B cell (primary cell): Measurements from ENCODE around the gene SLC8A3. TPM values are rescaled to one million over a fixed set of nuclear protein-coding genes. Genes with fewer than 3 reads are reported as not detected.

Experiments used
- ATAC-seq: fragments of 200-7000 bp; cut with Tn5 transposase; one replicate; pipeline ENCODE4 v1.10.0; 2021; ENCODE audit warnings: low read depth, mild to moderate bottlenecking, moderate number of reproducible peaks, moderate library complexity
- CTCF ChIA-PET: fragments of 350-600 bp; sonication (Branson Sonifier 250); formaldehyde crosslinking; loops from one replicate; lab custom pipeline; 2021; ENCODE audit warnings: antibody characterized with exemption, inconsistent platforms; lab: Charles Lee
- POLR2A ChIA-PET: fragments of 350-600 bp; sonication (Branson Sonifier 250); formaldehyde crosslinking; loops from one replicate; lab custom pipeline; 2021; ENCODE audit warnings: antibody characterized with exemption; lab: Charles Lee
- DNase-seq: peaks from one replicate; pipeline ENCODE4 v3.0.0; 2013
- H2AFZ ChIP-seq: 2 replicates; pipeline ENCODE4 v1.6.1; 2012; ENCODE audit warnings: mild to moderate bottlenecking, low read depth, low read length; ENCODE audit not compliant: insufficient read depth, poor library complexity, severe bottlenecking
- H3K27ac ChIP-seq, 2 donors: 1 replicate in 1 of 2; 2 replicates in 1 of 2; pipeline ENCODE4 v1.5.1; 2012 to 2013; ENCODE audit warnings: low read length in 2 of 2, mild to moderate bottlenecking in 2 of 2, moderate library complexity in 1 of 2
- H3K27me3 ChIP-seq, 4 experiments: fragments of 200-600 bp in 1 of 4; sonication (generic) in 1 of 4; replicated peaks in 1 of 4; 1 replicate in 2 of 4; 2 replicates in 2 of 4; pipeline versions ENCODE4 v1.6.1 to v1.7.0; 2013 to 2016; ENCODE audit warnings: low read length in 3 of 4, mild to moderate bottlenecking in 2 of 4, mixed read lengths in 1 of 4, moderate library complexity in 1 of 4; ENCODE audit not compliant: insufficient read depth in 4 of 4, control insufficient read depth in 3 of 4; ENCODE audit errors: control extremely low read depth in 1 of 4
- H3K36me3 ChIP-seq, 2 experiments: replicated peaks in 1 of 2; 1 replicate in 1 of 2; 2 replicates in 1 of 2; pipeline versions ENCODE4 v1.6.1 to v1.7.1; 2013; ENCODE audit warnings: low read length in 1 of 2; ENCODE audit not compliant: insufficient read depth in 2 of 2, control insufficient read depth in 1 of 2; ENCODE audit errors: control extremely low read depth in 1 of 2, extremely low read depth in 1 of 2
- H3K4me1 ChIP-seq, 2 donors: fragments of 200-600 bp in 1 of 2; sonication (generic) in 1 of 2; 1 replicate in 1 of 2; 2 replicates in 1 of 2; pipeline versions ENCODE4 v1.5.1 to v1.6.1; 2013 to 2017; ENCODE audit warnings: low read length in 2 of 2; ENCODE audit not compliant: control insufficient read depth in 2 of 2, insufficient read depth in 2 of 2
- H3K4me2 ChIP-seq: replicated peaks from 2 replicates; pipeline ENCODE3; 2012; ENCODE audit warnings: mild to moderate bottlenecking, low read depth, low read length; ENCODE audit not compliant: poor library complexity, severe bottlenecking
- H3K4me3 ChIP-seq, 5 experiments: fragments of 200-600 bp in 1 of 5; sonication (generic) in 1 of 5; 1 replicate in 3 of 5; 2 replicates in 2 of 5; pipeline versions ENCODE4 v1.5.1 to v1.7.0; 2011 to 2016; ENCODE audit warnings: low read length in 4 of 5, mild to moderate bottlenecking in 4 of 5, low read depth in 2 of 5, control low read depth in 1 of 5, moderate library complexity in 1 of 5; ENCODE audit not compliant: insufficient read depth in 1 of 5; ENCODE audit errors: control extremely low read depth in 1 of 5, extremely low read depth in 1 of 5
- H3K79me2 ChIP-seq: fragments of 200-600 bp; sonication (generic); one replicate; pipeline ENCODE4 v1.6.0; 2016; ENCODE audit warnings: low read length; ENCODE audit not compliant: control insufficient read depth, insufficient read depth
- H3K9ac ChIP-seq: fragments of 200-600 bp; sonication (generic); 2 replicates; pipeline ENCODE4 v1.6.1; 2017; ENCODE audit warnings: mild to moderate bottlenecking, low read length, moderate library complexity
- H3K9me3 ChIP-seq, 3 donors: one replicate each; pipeline versions ENCODE4 v1.6.1 to v1.7.1; 2013; ENCODE audit warnings: low read length in 2 of 3; ENCODE audit not compliant: control insufficient read depth in 2 of 3, insufficient read depth in 1 of 3; ENCODE audit errors: control extremely low read depth in 1 of 3
- H4K20me1 ChIP-seq: 2 replicates; pipeline ENCODE4 v1.6.0; 2012; ENCODE audit warnings: mild to moderate bottlenecking, low read length; ENCODE audit not compliant: insufficient read depth, control insufficient read depth, poor library complexity, severe bottlenecking
- H3K27ac Mint-ChIP-seq: one replicate; pipeline ENCODE4 v1.8.0; 2021; ENCODE audit warnings: mixed read lengths
- H3K27me3 Mint-ChIP-seq: one replicate; pipeline ENCODE4 v1.8.0; 2021; ENCODE audit warnings: mixed read lengths
- H3K4me1 Mint-ChIP-seq: one replicate; pipeline ENCODE4 v1.8.0; 2021; ENCODE audit warnings: mixed read lengths
- H3K4me3 Mint-ChIP-seq: one replicate; pipeline ENCODE4 v1.8.0; 2021; ENCODE audit warnings: mixed read lengths
- H3K9me3 Mint-ChIP-seq: one replicate; pipeline ENCODE4 v1.8.0; 2022; ENCODE audit warnings: mixed read lengths; ENCODE audit not compliant: insufficient read depth
- EZH2 ChIP-seq: IDR thresholded peaks from 2 replicates; pipeline ENCODE4 v1.6.1; 2012; ENCODE audit warnings: borderline replicate concordance, low read depth, mild to moderate bottlenecking, moderate library complexity, low read length; ENCODE audit not compliant: insufficient read depth, poor library complexity, severe bottlenecking
- WGBS: methylation state at CpG from one replicate; pipeline ENCODE4 v1.1.5; 2013; ENCODE audit warnings: missing lambda C conversion rate; ENCODE audit not compliant: insufficient coverage; 5-methylcytosine and 5-hydroxymethylcytosine counted together
- intact Hi-C: fragments of 100-400 bp; cut with micrococcal nuclease; formaldehyde crosslinking; loops from one replicate; pipeline ENCODE4 v1.10.0; 2022
- polyA plus RNA-seq: library from polyadenylated mRNA; depleted of rRNA; stranded (reverse); fragments of >200 nt; gene quantifications from 2 replicates; pipeline ENCODE4 v1.2.3, GENCODE V29; 2012
- total RNA-seq, 2 donors: library from RNA; stranded (reverse); fragments of 120-200 nt in 1 of 2; gene quantifications; 1 replicate in 1 of 2; 2 replicates in 1 of 2; pipeline versions ENCODE4 v1.2.3 to v1.2.4, GENCODE V29; 2013 to 2022
- TF ChIP-seq, protein P1 (sequence below): fragments of 200-600 bp; IDR thresholded peaks from one replicate; pipeline ENCODE4 v1.8.0; 2022; ENCODE audit warnings: antibody characterized with exemption, mild to moderate bottlenecking

SLC8A3 gene
- total and polyA plus RNA-seq, 2 donors (not counting 1 experiment from before 2014, with no cell fraction given): 0.07 to 0.09 TPM

DNA sequence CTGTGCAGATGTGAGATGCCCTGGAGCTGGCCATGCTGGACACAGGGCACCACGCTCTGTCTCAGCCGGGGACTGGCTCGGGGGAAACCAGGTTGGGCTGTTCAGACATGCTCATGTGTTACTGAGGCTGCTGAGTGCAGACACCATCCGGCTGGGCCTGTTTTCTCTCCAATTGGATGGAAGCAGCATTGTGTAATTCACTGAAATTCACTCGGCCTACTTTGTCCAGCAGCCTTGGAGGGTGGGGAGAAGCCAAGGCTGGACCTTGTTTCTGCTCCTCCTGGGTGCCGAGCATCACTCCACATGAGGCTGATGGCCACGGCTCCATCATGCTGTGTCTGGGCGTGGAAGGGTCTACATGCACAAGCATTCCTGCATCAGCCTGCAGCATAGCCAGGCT lies 178.8 kb downstream of the SLC8A3 start:
- Mint-ChIP-seq H3K4me1 (peaks cover 6% of the 10 kb centered on the region), H3K27ac (no peak overlapping the region), H3K27me3 (peaks cover 6% of the 10 kb centered on the region), H3K9me3 (no peaks in the 10 kb centered on the region), H3K4me3 (no peak overlapping the region)
- POLR2A ChIA-PET: no interaction called here
- Histone ChIP-seq H3K27me3 (no peaks in the 10 kb centered on the region), H3K4me2 (no peak overlapping the region), H2AFZ (no peak overlapping the region), H3K9ac (no peak overlapping the region), H4K20me1 (no peaks in the 10 kb centered on the region), H3K4me3 (no peak overlapping the region), H3K36me3 (no peaks in the 10 kb centered on the region), H3K27ac (no peak overlapping the region), H3K4me1 (peaks cover 0 to 6% of the 10 kb centered on the region in 2 donors), H3K79me2 (no peaks in the 10 kb centered on the region), H3K9me3 (no peaks in the 10 kb centered on the region)
- intact Hi-C loops: no loop called here
- ATAC-seq (no peak), DNase-seq (no peak)
- CTCF ChIA-PET: no interaction called here
- over 99% methylated on average over 8 of the region's 8 CpGs for WGBS
- TF ChIP-seq, protein P1, sequence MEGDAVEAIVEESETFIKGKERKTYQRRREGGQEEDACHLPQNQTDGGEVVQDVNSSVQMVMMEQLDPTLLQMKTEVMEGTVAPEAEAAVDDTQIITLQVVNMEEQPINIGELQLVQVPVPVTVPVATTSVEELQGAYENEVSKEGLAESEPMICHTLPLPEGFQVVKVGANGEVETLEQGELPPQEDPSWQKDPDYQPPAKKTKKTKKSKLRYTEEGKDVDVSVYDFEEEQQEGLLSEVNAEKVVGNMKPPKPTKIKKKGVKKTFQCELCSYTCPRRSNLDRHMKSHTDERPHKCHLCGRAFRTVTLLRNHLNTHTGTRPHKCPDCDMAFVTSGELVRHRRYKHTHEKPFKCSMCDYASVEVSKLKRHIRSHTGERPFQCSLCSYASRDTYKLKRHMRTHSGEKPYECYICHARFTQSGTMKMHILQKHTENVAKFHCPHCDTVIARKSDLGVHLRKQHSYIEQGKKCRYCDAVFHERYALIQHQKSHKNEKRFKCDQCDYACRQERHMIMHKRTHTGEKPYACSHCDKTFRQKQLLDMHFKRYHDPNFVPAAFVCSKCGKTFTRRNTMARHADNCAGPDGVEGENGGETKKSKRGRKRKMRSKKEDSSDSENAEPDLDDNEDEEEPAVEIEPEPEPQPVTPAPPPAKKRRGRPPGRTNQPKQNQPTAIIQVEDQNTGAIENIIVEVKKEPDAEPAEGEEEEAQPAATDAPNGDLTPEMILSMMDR: no peak
- no peak for TF ChIP-seq EZH2

DNA sequence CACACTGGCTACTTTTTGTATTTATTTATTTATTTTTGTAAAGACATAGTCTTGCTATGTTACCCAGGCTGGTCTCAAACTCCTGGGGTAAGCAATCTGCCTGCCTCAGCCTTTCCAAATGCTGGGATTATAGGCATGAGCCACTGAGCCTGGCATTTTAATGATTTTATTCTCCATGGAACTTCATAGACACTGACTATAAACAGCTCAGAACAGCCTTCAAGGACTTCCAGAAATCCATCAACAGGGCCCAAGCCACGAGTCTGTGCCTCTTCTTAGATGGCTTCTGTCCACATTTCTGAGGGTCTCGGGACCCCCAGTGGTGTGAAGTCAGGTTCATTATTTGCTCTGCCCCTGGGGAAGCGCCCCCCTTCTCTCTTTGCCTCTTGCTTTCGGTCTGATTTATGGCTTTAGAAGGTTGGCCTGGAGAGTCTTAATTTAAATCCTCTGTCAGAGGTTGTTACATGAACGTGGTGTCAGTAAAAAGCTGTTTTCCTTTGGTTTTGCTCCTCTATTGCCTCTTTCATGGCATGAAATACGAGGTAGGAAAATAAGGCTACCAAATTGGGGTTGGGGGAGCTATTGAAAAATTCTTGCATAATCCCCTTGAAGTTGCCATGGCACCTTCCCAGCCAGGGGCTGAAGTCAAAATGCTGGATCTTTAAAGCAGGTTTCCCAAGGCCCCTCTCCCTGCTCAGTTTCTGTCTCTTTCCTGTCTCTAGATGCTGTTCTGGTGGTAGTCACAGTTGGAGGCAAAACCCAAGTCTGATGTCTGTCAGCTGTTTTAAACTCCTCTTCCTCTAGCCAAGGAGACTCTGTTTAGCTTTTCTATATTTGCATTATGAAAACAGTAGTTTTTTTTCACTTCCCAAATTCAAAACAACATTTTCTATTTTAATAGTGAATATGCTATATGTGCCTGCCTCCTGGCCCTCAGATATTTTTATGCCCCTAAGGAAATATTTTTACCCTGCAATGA lies 180.2 kb downstream of the SLC8A3 start:
- no peaks in the 10 kb centered on the region for H4K20me1 ChIP-seq
- H3K27ac ChIP-seq: no peak overlapping the region
- H3K36me3 ChIP-seq: no peaks in the 10 kb centered on the region
- Mint-ChIP-seq H3K27me3 (no peaks in the 10 kb centered on the region), H3K4me3 (no peak overlapping the region), H3K9me3 (no peaks in the 10 kb centered on the region), H3K27ac (no peak overlapping the region), H3K4me1 (peaks cover 6% of the 10 kb centered on the region)
- H3K4me1 ChIP-seq: peaks cover 0 to 6% of the 10 kb centered on the region in 2 donors
- no peaks in the 10 kb centered on the region for H3K9me3 ChIP-seq
- no peak overlapping the region for H3K4me2 ChIP-seq
- no peak for ATAC-seq
- no peak overlapping the region for H2AFZ ChIP-seq
- ChIA-PET CTCF (no interaction called here), POLR2A (no interaction called here)
- no peaks in the 10 kb centered on the region for H3K27me3 ChIP-seq
- no peak overlapping the region for H3K9ac ChIP-seq
- no peak overlapping the region for H3K4me3 ChIP-seq
- intact Hi-C loops: no loop called here
- no peak for DNase-seq
- TF ChIP-seq EZH2: no peak
- TF ChIP-seq, protein P1: no peak
- WGBS: 83% methylated on average over 1 of the region's 6 CpGs
- no peaks in the 10 kb centered on the region for H3K79me2 ChIP-seq
